Stromal cell of bone marrow (primary cell): ENCODE results near the gene MAD1L1.
"Not testable (repeated sequence)": the region's sequence is repeated elsewhere in the genome, so short reads cannot be mapped to it uniquely, and the experiment has no call there.

Source experiments
- DNase-seq: peaks from one replicate; pipeline ENCODE4 v3.0.0-alpha.2; 2012; ENCODE audit warnings: low read depth

MAD1L1 gene

GRCh38 chr7:1831933-1832535, 400.7 kb downstream of the MAD1L1 start:
- not testable (repeated sequence) for DNase-seq

DNA sequence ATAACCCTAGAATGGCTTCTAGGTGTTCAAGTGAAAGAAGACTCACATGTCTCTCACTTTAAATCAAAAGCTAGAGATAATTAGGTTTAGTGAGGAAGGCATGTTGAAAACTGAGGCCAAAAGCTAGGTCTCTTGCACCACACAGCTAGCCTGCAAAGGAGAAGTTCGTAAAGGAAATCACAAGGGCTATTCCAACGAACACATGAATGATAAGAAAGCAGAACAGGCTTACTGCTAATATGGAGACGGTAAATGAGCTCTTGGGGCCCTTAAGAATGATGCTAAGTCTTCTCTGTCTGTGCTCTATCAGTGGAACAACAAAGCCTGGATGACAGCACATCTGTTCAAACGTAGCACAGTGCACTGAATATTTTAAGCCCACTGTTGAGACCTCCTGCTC, 401.3 kb downstream of the MAD1L1 start:
- DNase-seq, result not testable (repeated sequence)

DNA sequence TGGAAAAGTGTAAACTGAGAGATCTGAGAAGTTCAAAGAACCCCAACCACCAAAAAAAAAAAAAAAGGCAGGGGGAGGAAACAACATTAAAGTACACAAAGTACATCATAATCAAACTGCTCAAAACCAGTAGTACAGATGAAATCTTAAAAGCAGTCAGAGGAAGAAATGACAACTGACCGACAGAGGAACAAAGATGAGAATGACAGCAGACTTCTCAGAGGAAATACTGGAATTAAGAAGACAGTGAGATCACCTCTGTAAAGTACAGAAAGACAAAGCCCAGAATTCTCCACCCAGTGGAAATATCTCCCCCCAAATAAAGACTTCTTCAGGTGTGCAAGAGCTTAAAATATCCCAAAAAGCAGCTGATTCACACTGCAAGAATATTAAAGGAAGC, 403.1 kb downstream of the MAD1L1 start:
- not testable (repeated sequence) for DNase-seq

- no peak for DNase-seq
These were observed 403.6 kb downstream of the MAD1L1 start for GRCh38 chr7:1829111-1829510.

DNA sequence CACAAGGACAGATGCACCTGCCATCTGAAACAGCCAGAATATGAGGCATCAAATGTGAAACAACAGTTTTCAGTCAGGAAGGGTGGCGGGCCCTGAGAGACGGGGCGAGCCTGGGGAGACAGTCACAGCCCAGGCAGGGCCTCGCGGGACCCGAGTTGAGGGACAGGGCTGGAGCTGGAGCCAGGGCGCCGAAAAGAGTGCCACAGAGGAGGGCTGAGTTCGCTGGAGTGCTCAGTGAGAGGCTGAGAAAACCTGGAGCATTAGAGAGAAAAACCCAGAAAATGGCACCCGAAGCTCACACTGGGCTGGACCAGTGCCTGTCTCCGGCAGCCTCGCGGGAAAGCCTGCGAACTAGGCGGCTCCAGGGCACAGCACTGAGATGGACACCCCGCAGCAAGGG, 404.6 kb downstream of the MAD1L1 start:
- not testable (repeated sequence) for DNase-seq

GRCh38 chr7:1827521-1827981, 405.2 kb downstream of the MAD1L1 start:
- DNase-seq, result not testable (repeated sequence)

DNA sequence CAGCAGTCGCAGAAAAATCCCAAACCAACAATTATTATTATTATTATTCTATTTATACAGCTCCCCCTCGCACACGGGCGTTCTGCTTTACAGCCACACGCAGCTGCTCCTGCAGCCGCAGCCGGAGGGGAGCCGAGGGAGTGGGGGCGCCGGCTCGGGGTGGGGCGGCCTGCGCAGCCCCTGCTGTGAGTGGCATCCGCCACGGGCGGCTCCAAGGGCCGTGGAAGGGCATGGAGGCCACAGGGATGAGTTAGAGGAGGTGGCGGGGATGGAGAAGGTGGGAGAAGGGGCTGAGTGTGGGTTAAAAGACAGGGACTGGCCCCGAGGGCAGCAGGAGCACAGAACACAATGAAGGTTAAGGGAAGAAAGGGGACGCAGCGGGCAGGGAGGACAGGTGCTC, 405.8 kb downstream of the MAD1L1 start:
- DNase-seq, result not testable (repeated sequence)

- no peak for DNase-seq
These were observed 406.6 kb downstream of the MAD1L1 start for GRCh38 chr7:1825897-1826741.

DNA sequence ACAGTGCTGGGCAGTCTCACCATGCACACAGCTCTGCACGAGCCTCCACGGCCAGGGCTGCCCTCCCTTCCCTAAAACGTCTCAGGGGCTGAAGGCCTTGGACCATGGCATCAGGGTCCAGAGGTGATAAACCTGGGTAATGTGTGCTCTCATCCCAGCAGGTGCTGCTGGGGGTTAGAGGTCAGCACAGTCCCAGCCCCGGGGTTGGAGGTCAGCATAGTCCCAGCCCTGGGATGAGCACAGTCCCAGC, 407.2 kb downstream of the MAD1L1 start:
- not testable (repeated sequence) for DNase-seq

GRCh38 chr7:1824882-1825646, 407.7 kb downstream of the MAD1L1 start:
- DNase-seq, result not testable (repeated sequence)

DNA sequence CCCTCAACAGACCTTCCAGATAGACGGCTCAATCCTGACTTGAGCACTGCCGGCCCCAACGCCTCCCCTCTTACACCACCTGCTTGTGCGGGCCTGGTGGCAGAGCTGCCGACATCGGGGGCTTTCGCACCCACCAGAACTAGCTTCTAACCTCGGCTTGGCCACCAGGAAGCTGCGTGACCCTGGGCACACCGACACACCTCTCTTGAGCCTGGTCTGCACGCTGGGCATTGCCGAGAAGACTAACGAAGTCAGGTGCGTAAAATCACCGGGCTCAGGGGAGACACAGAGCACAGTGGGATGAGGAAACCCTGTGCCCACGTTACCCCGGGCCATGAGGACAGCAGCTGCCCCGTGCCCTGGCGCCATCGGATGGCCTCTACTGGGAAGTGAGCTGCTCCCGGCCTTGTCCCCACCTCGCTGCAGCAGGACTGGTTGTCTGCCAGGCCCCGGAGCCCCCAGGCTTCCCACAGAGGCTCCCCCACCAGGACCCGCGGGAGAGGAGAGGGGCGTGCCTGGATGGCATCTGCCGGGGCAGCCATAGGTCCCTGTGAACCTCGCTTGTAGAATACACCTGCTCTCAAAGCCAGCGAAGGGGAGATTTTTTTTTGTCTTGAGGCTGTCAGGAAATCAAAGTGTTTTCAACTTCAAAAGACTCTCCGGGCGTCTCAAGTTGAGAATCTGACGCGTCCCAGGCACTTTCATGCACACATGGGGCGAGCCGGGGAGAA, 408.4 kb downstream of the MAD1L1 start:
- DNase-seq, result not testable (repeated sequence)

- DNase-seq, result no peak
These were observed 409.2 kb downstream of the MAD1L1 start for GRCh38 chr7:1823376-1824150.

- no peak for DNase-seq
These were observed 413.4 kb downstream of the MAD1L1 start for GRCh38 chr7:1819259-1819841.

GRCh38 chr7:1818575-1819258, 414.0 kb downstream of the MAD1L1 start:
- DNase-seq, result no peak

DNA sequence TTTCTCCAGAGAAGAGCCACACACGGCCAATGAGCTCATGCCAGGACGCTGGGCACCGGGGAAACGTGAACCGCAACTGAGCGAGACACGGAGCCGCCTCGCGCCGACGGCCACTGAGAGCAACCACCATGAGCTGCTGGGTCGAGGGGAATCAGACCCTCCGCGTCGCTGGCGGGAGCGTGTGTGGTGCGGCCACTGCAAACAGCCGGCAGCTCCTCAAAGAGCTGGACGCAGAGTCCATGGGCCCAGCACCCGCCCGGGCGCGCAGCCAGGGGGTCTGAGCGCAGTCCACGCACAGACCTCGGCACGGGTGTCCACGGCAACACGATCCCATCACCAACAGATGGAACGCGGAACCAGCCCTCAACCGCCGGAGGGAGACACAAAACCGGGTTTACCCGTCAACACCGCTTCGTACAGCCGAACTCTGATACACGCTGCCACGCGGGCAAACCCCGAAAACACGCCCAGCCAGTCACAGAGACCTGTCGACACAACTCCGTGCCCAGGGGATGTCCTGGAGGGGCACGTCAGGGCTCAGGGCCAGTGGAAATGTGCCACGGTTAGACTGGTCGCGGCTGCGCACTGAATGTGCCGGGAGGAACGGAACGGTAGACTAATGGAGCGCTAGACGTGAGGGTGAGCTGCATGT, 415.6 kb downstream of the MAD1L1 start:
- DNase-seq, result no peak

DNA sequence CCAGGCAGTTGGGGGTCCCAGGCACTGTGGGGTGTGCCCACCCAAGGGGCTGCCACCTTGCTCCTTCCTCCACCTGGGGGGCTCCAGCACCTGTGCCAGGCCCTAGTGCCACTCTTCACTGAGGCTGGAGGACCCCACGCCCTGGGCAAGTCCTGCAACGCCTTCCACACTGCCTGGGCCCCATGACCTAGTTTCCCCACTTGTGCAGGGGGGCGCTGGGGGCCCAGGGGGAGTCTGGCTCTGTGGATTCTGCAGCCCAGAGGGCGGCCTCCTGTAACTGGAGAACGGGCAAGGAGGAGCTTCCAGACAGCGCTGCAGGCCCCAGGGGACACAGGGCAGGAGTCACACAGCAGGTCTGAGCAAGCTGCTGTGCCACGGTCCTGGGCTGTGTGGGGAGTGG, 416.3 kb downstream of the MAD1L1 start:
- not testable (repeated sequence) for DNase-seq

DNA sequence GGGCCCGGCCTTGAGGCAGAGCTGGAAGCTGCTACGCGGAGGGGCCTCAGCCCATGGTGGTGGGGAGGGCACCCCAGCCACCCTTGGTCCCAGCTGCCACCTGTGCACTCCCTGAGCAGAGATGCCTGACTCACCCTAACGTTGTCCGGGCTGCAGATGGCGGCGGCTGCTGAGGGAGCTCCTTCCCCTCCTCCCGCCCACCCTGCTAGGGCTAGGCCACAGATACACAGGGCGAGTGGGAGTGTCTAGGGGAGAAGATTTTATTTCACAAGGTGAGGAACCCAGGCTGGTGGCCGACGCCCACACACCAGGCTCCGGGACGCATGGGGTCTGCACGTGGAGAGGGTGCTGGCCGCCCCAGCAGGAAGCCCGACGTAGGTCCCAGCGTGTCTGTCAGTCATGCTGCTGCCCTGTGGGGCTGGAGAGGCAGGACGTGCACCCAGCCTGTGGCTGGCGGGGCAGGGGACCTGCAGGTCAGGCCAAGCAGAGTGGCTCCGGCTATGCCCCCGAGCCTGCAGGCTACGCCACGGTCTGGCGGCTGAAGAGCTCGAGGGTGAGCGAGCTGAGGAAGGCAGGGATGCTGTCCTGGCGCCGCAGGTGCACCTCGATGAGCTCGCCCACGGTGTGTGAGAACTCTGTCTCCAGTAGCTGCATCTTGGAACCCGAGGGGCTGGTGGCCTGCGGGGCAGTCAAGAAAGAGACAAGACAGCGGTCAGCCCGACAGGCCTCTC, 417.0 kb downstream of the MAD1L1 start:
- DNase-seq, result not testable (repeated sequence)

- DNase-seq, result no peak
These were observed 417.7 kb downstream of the MAD1L1 start for GRCh38 chr7:1815051-1815481.
